MM.1S (cell line): ENCODE data around the gene SMOC2.

Experiments used
- EZH2 ChIP-seq: fragments of 300-600 bp; sonication (generic); optimal IDR thresholded peaks from 2 replicates; pipeline ENCODE3; 2017; ENCODE audit warnings: low read depth, mild to moderate bottlenecking, antibody characterized with exemption, low read length, mixed read lengths
- EZH2phosphoT487 ChIP-seq: fragments of 300-600 bp; sonication (generic); IDR thresholded peaks from 2 replicates; pipeline ENCODE4 v1.6.1; 2018; ENCODE audit warnings: antibody characterized with exemption, low read length
- TF ChIP-seq, protein P1 (sequence below): fragments of 300-600 bp; sonication (generic); IDR thresholded peaks from 2 replicates; pipeline ENCODE4 v1.5.1; 2016; ENCODE audit warnings: antibody characterized with exemption, low read length, mixed read lengths

DNA sequence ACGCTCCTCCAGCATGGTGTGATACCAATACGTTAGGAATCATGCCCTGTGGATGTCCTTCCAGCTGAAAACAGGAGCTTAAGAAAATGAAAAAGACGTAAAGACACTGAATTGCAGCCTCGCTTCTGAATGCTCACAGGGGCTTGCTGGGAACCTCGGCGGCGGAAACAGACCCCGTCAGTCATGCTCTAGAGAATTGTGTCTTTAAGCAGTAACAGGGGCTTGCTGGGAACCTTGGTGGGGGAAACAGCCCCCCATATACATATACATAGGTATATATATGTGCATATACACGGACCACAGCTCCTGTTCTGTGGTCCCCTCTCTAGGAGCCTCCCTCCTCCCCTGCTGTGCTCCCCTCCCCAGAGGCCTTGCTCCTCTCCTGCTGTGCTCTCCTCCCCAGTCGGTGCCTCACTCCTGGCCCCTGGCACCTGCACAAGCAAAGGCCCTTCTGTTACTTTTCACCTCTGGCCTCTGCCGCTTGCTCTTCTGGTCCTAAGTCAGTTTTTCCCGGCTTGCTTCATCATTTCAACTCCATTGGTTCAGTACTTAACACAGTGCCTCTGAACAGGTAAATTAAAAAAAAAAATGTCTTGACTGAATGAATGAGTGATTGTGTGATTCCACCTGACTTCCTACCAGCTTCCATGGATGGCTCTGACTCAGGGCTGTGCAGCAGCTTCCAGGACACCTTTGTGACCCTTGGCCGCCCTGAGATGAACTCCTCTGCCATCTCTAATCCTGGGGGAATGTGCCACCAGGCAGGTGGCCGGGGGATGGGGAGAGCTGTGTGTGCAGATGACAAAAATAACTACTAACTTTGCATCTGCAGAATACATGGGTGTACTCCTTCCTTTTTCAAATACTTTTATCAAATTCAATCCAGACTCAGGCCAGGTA is 246.1 kb downstream of the SMOC2 start:
- TF ChIP-seq, protein P1, sequence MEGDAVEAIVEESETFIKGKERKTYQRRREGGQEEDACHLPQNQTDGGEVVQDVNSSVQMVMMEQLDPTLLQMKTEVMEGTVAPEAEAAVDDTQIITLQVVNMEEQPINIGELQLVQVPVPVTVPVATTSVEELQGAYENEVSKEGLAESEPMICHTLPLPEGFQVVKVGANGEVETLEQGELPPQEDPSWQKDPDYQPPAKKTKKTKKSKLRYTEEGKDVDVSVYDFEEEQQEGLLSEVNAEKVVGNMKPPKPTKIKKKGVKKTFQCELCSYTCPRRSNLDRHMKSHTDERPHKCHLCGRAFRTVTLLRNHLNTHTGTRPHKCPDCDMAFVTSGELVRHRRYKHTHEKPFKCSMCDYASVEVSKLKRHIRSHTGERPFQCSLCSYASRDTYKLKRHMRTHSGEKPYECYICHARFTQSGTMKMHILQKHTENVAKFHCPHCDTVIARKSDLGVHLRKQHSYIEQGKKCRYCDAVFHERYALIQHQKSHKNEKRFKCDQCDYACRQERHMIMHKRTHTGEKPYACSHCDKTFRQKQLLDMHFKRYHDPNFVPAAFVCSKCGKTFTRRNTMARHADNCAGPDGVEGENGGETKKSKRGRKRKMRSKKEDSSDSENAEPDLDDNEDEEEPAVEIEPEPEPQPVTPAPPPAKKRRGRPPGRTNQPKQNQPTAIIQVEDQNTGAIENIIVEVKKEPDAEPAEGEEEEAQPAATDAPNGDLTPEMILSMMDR = no peak
- no peak for TF ChIP-seq EZH2
- no peak for TF ChIP-seq EZH2phosphoT487
